Fibroblast of pulmonary artery (primary cell): ENCODE measurements around the gene ZNF526.

Experiments
- DNase-seq: peaks from one replicate; pipeline ENCODE4 v3.0.0-alpha.2; 2010; ENCODE audit warnings: low read depth
- H3K4me3 ChIP-seq: replicated peaks from 2 replicates; pipeline ENCODE4 v1.5.1; 2011; ENCODE audit warnings: low read depth, mild to moderate bottlenecking, control low read depth, low read length, moderate library complexity
- CTCF ChIP-seq: IDR thresholded peaks from 2 replicates; pipeline ENCODE4 v1.5.1; 2011; ENCODE audit warnings: mild to moderate bottlenecking, control low read depth, low read length, inconsistent platforms; ENCODE audit errors: missing control alignments

The ZNF526 gene

GRCh38 chr19:42201489-42202289 lies 18.4 kb upstream of the ZNF526 start:
- no peak for DNase-seq
- H3K4me3 ChIP-seq, result no peak overlapping the region
- no peak for TF ChIP-seq CTCF

- no peak for DNase-seq
- TF ChIP-seq CTCF, result no peak
- no peak overlapping the region for H3K4me3 ChIP-seq
Observed at GRCh38 chr19:42202290-42202880, 17.7 kb upstream of the ZNF526 start.

- TF ChIP-seq CTCF, result no peak
- DNase-seq, result no peak
- H3K4me3 ChIP-seq, result no peak overlapping the region
Observed at GRCh38 chr19:42203700-42204099, 16.4 kb upstream of the ZNF526 start.

- no peak overlapping the region for H3K4me3 ChIP-seq
- no peak for DNase-seq
- TF ChIP-seq CTCF, result no peak
Observed at GRCh38 chr19:42204664-42205063, 15.4 kb upstream of the ZNF526 start.

GRCh38 chr19:42206871-42207755 lies 13.0 kb upstream of the ZNF526 start:
- H3K4me3 ChIP-seq, result no peak overlapping the region
- DNase-seq, result no peak
- TF ChIP-seq CTCF, result no peak

- H3K4me3 ChIP-seq, result no peak overlapping the region
- peak; percentile 71 for DNase-seq
- no peak for TF ChIP-seq CTCF
Observed at GRCh38 chr19:42207767-42208271, 12.3 kb upstream of the ZNF526 start.
